Measurements from ENCODE around the gene SALL1.

The SALL1 gene

GRCh38 chr16:51150888-51151320, at the start of gene SALL1:
TSS of gene SALL1 (minus strand) at chr16:51151270. CDS start at chr16:51151241, 29 bp downstream.
- Histone ChIP-seq H3K27me3 (replicated peaks; ENCODE audit: insufficient read depth, low read length) (no peaks in the 10 kb centered on the region), H3K27ac (ENCODE audit: low read length) (no peak within 1 kb of the TSS)

GRCh38 chr16:51200793-51201192, 49.7 kb upstream of the SALL1 start:
- Histone ChIP-seq H3K4me3 (ENCODE audit: low read length) (no peak overlapping the region), H3K27me3 (replicated peaks; ENCODE audit: insufficient read depth, low read length) (no peaks in the 10 kb centered on the region), H3K9me2 (replicated peaks; ENCODE audit: insufficient read depth, low read length) (no peaks in the 10 kb centered on the region), H3K36me3 (replicated peaks; ENCODE audit: insufficient read depth, low read length) (no peaks in the 10 kb centered on the region), H3K79me2 (ENCODE audit: low read length) (no peaks in the 10 kb centered on the region), H3K9me3 (replicated peaks; ENCODE audit: insufficient read depth, low read length) (no peaks in the 10 kb centered on the region), H4K20me1 (ENCODE audit: insufficient read depth, low read length) (no peaks in the 10 kb centered on the region), H2AFZ (ENCODE audit: low read length) (no peak overlapping the region), H3K4me1 (ENCODE audit: low read length) (no peaks in the 10 kb centered on the region), H3K9ac (ENCODE audit: low read length) (no peak overlapping the region), H3K27ac (ENCODE audit: low read length) (no peak overlapping the region), H3K4me2 (ENCODE audit: low read depth, low read length) (no peak overlapping the region), H3F3A (ENCODE audit: insufficient read depth, low read length) (no peaks in the 10 kb centered on the region)
- TF ChIP-seq CTCF (IDR thresholded peaks at IDR 0.05; ENCODE audit: low read length) (no peak), EZH2 (optimal IDR thresholded peaks at IDR 0.05; ENCODE audit: low read depth, low read length) (no peak), EZH2phosphoT487 (IDR thresholded peaks at IDR 0.05; ENCODE audit: low read length) (no peak)
- DNase-seq, result no peak

More at GRCh38 chr16:51150888-51151320, at the start of gene SALL1:
- Histone ChIP-seq H3K4me1 (ENCODE audit: low read length) (no peaks in the 10 kb centered on the region), H3K36me3 (replicated peaks; ENCODE audit: insufficient read depth, low read length) (no peaks in the 10 kb centered on the region), H4K20me1 (ENCODE audit: insufficient read depth, low read length) (no peaks in the 10 kb centered on the region), H3K9ac (ENCODE audit: low read length) (no peak within 1 kb of the TSS), H3F3A (ENCODE audit: insufficient read depth, low read length) (no peaks in the 10 kb centered on the region), H3K4me3 (ENCODE audit: low read length) (no peak within 1 kb of the TSS), H3K9me3 (replicated peaks; ENCODE audit: insufficient read depth, low read length) (no peaks in the 10 kb centered on the region), H3K9me2 (replicated peaks; ENCODE audit: insufficient read depth, low read length) (no peaks in the 10 kb centered on the region), H3K4me2 (ENCODE audit: low read depth, low read length) (no peak within 1 kb of the TSS), H2AFZ (ENCODE audit: low read length) (no peak within 1 kb of the TSS), H3K79me2 (ENCODE audit: low read length) (no peaks in the 10 kb centered on the region)
- TF ChIP-seq EZH2 (optimal IDR thresholded peaks at IDR 0.05; ENCODE audit: low read depth, low read length) (no peak), CTCF (IDR thresholded peaks at IDR 0.05; ENCODE audit: low read length) (no peak), EZH2phosphoT487 (IDR thresholded peaks at IDR 0.05; ENCODE audit: low read length) (no peak)
- DNase-seq, result no peak

- Histone ChIP-seq H3K9me3 (replicated peaks; ENCODE audit: insufficient read depth, low read length) (no peaks in the 10 kb centered on the region), H3K4me2 (ENCODE audit: low read depth, low read length) (no peak overlapping the region), H3K27me3 (replicated peaks; ENCODE audit: insufficient read depth, low read length) (no peaks in the 10 kb centered on the region), H2AFZ (ENCODE audit: low read length) (no peak overlapping the region), H3K36me3 (replicated peaks; ENCODE audit: insufficient read depth, low read length) (no peaks in the 10 kb centered on the region), H4K20me1 (ENCODE audit: insufficient read depth, low read length) (no peaks in the 10 kb centered on the region), H3K9me2 (replicated peaks; ENCODE audit: insufficient read depth, low read length) (no peaks in the 10 kb centered on the region), H3K4me1 (ENCODE audit: low read length) (no peaks in the 10 kb centered on the region), H3K27ac (ENCODE audit: low read length) (no peak overlapping the region), H3K9ac (ENCODE audit: low read length) (no peak overlapping the region), H3K4me3 (ENCODE audit: low read length) (no peak overlapping the region), H3F3A (ENCODE audit: insufficient read depth, low read length) (no peaks in the 10 kb centered on the region), H3K79me2 (ENCODE audit: low read length) (no peaks in the 10 kb centered on the region)
- DNase-seq, result no peak
- TF ChIP-seq EZH2phosphoT487 (IDR thresholded peaks at IDR 0.05; ENCODE audit: low read length) (no peak), CTCF (IDR thresholded peaks at IDR 0.05; ENCODE audit: low read length) (no peak), EZH2 (optimal IDR thresholded peaks at IDR 0.05; ENCODE audit: low read depth, low read length) (no peak)
Observed at GRCh38 chr16:51197953-51198748, 47.1 kb upstream of the SALL1 start.

Data from MM.1S (cell line).